C4-2B (cell line): ENCODE results near the gene FLRT1.

Source experiments
- CTCF ChIP-seq: fragments of 450-650 bp; conservative IDR thresholded peaks from 2 replicates; pipeline ENCODE4 v1.5.1; 2017; ENCODE audit warnings: mild to moderate bottlenecking
- ZFX ChIP-seq: fragments of 450-650 bp; IDR thresholded peaks from 2 replicates; pipeline ENCODE4 v1.6.1; 2017

- TF ChIP-seq CTCF, result no peak
- TF ChIP-seq ZFX, result no peak
Observed at GRCh38 chr11:64042301-64042700, 6.6 kb downstream of the FLRT1 start.
